ENCODE measurements around the gene PIMREG. TPM values are rescaled to one million over a fixed set of nuclear protein-coding genes. Genes with fewer than 3 reads are reported as not detected.
A peak's percentile ranks its signal among the peaks of the same experiment; 100 is the strongest.

Gene PIMREG
- total RNA-seq, 1 donor from 2014 or later: 9.1 TPM

DNA sequence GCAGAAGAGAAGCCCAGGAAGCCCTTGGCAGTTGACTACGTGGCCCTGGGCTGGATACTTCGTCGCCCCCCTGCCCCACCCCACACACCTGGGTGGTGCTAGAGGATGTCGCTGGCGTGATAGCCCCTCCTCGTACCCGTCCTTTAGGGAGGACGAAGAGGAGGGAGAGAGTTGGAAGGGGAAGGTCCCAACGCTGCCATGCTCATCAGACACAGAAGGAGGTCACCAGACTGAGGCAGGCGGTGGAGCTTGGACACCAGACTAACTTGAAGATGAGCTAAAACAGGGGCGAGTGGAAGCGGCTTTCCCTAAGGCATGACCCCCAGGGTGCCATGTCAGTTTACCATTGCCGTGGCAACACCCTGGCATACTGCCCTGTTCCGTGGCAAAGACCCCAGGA lies 20.3 kb upstream of the PIMREG start:
- peak overlapping the region; percentile 30 for H3K27ac Mint-ChIP-seq (ENCODE audit: unreplicated experiment)

DNA sequence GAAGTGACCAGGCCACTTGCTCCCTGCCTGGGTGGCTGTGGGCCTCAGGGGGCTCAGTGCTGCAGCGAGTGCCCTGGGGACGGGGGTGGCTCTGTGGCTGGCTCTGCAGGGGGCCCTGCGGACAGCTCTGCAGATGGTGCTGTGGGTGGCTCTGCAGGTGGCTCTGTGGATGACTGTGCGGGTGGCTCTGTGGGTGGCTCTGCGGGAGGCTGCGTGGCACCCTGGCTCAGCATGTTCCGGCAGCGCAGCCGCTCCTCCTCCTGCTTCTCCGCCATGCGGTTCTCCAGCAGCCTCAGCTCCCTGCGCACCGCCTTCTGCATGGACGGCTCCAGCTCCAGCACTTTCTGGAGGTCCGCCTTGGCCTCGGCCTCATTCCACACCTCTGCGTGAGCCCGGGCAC lies 18.8 kb upstream of the PIMREG start:
- no peaks in the 10 kb centered on the region for H3K27me3 Mint-ChIP-seq (ENCODE audit: unreplicated experiment)
- peaks cover 4% of the 10 kb centered on the region for H3K36me3 Mint-ChIP-seq (ENCODE audit: low read depth, unreplicated experiment)
- no peak for DNase-seq (ENCODE audit: low spot score)
- H3K4me3 Mint-ChIP-seq (ENCODE audit: unreplicated experiment): no peak overlapping the region
- H3K9me3 Mint-ChIP-seq (ENCODE audit: unreplicated experiment): no peaks in the 10 kb centered on the region
- no peak overlapping the region for H3K27ac Mint-ChIP-seq (ENCODE audit: unreplicated experiment)
- H3K4me1 Mint-ChIP-seq (ENCODE audit: unreplicated experiment): no peaks in the 10 kb centered on the region
- TF ChIP-seq, protein P1, sequence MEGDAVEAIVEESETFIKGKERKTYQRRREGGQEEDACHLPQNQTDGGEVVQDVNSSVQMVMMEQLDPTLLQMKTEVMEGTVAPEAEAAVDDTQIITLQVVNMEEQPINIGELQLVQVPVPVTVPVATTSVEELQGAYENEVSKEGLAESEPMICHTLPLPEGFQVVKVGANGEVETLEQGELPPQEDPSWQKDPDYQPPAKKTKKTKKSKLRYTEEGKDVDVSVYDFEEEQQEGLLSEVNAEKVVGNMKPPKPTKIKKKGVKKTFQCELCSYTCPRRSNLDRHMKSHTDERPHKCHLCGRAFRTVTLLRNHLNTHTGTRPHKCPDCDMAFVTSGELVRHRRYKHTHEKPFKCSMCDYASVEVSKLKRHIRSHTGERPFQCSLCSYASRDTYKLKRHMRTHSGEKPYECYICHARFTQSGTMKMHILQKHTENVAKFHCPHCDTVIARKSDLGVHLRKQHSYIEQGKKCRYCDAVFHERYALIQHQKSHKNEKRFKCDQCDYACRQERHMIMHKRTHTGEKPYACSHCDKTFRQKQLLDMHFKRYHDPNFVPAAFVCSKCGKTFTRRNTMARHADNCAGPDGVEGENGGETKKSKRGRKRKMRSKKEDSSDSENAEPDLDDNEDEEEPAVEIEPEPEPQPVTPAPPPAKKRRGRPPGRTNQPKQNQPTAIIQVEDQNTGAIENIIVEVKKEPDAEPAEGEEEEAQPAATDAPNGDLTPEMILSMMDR (IDR thresholded peaks at IDR 0.05; ENCODE audit: unreplicated experiment): no peak

More for the DNA sequence above, 20.3 kb upstream of the PIMREG start:
- H3K4me1 Mint-ChIP-seq (ENCODE audit: unreplicated experiment): no peaks in the 10 kb centered on the region
- H3K9me3 Mint-ChIP-seq (ENCODE audit: unreplicated experiment): no peaks in the 10 kb centered on the region
- no peaks in the 10 kb centered on the region for H3K27me3 Mint-ChIP-seq (ENCODE audit: unreplicated experiment)
- DNase-seq (ENCODE audit: low spot score): no peak
- TF ChIP-seq, protein P1 (IDR thresholded peaks at IDR 0.05; ENCODE audit: unreplicated experiment): no peak
- no peak overlapping the region for H3K4me3 Mint-ChIP-seq (ENCODE audit: unreplicated experiment)
- H3K36me3 Mint-ChIP-seq (ENCODE audit: low read depth, unreplicated experiment): peaks cover 4% of the 10 kb centered on the region

DNA sequence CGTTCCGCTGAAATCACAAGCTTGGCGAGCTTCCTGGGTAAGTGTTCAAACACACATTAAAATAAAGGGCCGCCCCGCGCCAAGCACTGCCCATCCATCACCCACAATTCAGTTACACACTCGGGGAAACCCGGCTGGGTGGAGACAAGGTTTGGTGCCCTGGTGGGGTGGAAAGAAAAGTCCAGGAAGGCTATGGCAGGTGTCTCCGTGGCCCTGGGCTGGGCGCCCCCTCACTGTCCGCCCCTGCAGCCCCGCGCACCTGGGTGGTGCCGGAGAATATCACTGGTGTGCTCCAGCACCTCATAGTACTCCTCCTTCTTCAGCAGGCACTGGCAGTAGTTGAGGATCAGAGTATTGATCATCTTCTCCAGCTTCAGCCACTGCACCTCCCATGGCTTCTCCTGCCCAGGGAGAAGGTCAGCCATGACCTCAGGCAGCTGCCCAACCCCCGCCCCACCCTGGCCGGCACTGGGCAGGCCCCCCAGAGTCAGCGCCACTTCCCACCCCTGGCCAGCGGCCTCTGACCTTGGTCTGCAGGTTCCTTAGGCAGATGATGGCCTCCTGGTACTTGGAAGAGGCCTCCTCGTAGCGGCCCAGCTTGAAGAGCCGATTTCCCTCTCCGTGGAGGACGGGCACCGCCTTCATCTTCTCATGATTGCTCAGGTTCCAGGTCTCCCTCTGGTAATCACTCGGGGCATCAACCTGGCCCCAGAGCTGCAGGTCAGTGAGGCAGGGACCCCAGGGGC lies 17.7 kb upstream of the PIMREG start:
- DNase-seq (ENCODE audit: low spot score): no peak

DNA sequence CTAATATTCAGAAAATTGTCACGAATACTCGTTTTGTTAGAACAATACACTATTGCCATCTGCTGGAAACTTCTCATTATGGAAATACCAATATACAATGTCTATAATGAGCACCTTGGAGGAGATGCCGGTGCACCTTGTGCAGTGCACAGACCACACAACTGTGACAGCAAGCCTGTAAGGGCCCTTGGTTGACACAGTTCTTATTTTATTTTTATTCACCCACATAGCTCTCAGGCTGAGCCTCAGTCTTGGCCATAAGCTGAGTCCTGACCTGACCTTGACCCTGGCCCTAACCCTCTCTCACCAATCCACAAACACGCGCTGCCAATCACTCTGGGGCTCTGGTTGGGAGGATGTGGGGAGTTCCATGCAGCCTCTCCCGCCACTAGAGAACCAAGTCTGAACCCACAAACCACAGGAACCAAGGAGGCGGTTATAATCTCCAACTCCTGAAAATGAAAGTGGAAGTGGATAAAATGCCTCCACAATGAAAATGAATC lies 16.9 kb upstream of the PIMREG start:
- DNase-seq (ENCODE audit: low spot score): no peak
- TF ChIP-seq, protein P1 (IDR thresholded peaks at IDR 0.05; ENCODE audit: unreplicated experiment): no peak
- Mint-ChIP-seq H3K4me3 (ENCODE audit: unreplicated experiment) (no peak overlapping the region), H3K36me3 (ENCODE audit: low read depth, unreplicated experiment) (peaks cover 4% of the 10 kb centered on the region), H3K27me3 (ENCODE audit: unreplicated experiment) (no peaks in the 10 kb centered on the region), H3K4me1 (ENCODE audit: unreplicated experiment) (no peaks in the 10 kb centered on the region), H3K27ac (ENCODE audit: unreplicated experiment) (no peak overlapping the region), H3K9me3 (ENCODE audit: unreplicated experiment) (no peaks in the 10 kb centered on the region)

More for the DNA sequence above, 17.7 kb upstream of the PIMREG start:
- Mint-ChIP-seq H3K9me3 (ENCODE audit: unreplicated experiment) (no peaks in the 10 kb centered on the region), H3K4me1 (ENCODE audit: unreplicated experiment) (no peaks in the 10 kb centered on the region), H3K36me3 (ENCODE audit: low read depth, unreplicated experiment) (peaks cover 4% of the 10 kb centered on the region), H3K27me3 (ENCODE audit: unreplicated experiment) (no peaks in the 10 kb centered on the region), H3K27ac (ENCODE audit: unreplicated experiment) (no peak overlapping the region), H3K4me3 (ENCODE audit: unreplicated experiment) (no peak overlapping the region)
- TF ChIP-seq, protein P1 (IDR thresholded peaks at IDR 0.05; ENCODE audit: unreplicated experiment): no peak

Measured in endothelial cell (in vitro differentiated cells).